IPS-NIHi7 (cell line): ENCODE results near the gene PKP4.

Experiments used
- DNase-seq: peaks from one replicate; pipeline ENCODE4 v3.0.0; 2012; ENCODE audit warnings: mixed read lengths; ENCODE audit errors: extremely low spot score

PKP4 gene

GRCh38 chr2:158583923-158584322, 127.2 kb downstream of the PKP4 start:
- DNase-seq = no peak

- DNase-seq = no peak
Observed at GRCh38 chr2:158586491-158586890, 129.7 kb downstream of the PKP4 start.

- DNase-seq = no peak
Observed at GRCh38 chr2:158589303-158589702, 132.6 kb downstream of the PKP4 start.

GRCh38 chr2:158598862-158599517, 142.2 kb downstream of the PKP4 start:
- DNase-seq = no peak

- no peak for DNase-seq
Observed at GRCh38 chr2:158599609-158600008, 142.9 kb downstream of the PKP4 start.

- DNase-seq = no peak
Observed at GRCh38 chr2:158600155-158600802, 143.5 kb downstream of the PKP4 start.

GRCh38 chr2:158602027-158602426, 145.3 kb downstream of the PKP4 start:
- no peak for DNase-seq

GRCh38 chr2:158603205-158603604, 146.5 kb downstream of the PKP4 start:
- no peak for DNase-seq

- DNase-seq = no peak
Observed at GRCh38 chr2:158603986-158604385, 147.2 kb downstream of the PKP4 start.

GRCh38 chr2:158610059-158610458, 153.3 kb downstream of the PKP4 start:
- no peak for DNase-seq

- DNase-seq = no peak
Observed at GRCh38 chr2:158616480-158617000, 159.8 kb downstream of the PKP4 start.

- DNase-seq = no peak
Observed at GRCh38 chr2:158618891-158619490, 162.2 kb downstream of the PKP4 start.

GRCh38 chr2:158619496-158619895, 162.7 kb downstream of the PKP4 start:
- DNase-seq = no peak

- no peak for DNase-seq
Observed at GRCh38 chr2:158620656-158621055, 163.9 kb downstream of the PKP4 start.

GRCh38 chr2:158624071-158624667, 167.4 kb downstream of the PKP4 start:
- DNase-seq = no peak

- DNase-seq = no peak
Observed at GRCh38 chr2:158624961-158625360, 168.2 kb downstream of the PKP4 start.

GRCh38 chr2:158629116-158629515, 172.4 kb downstream of the PKP4 start:
- no peak for DNase-seq

GRCh38 chr2:158633261-158633660, 176.5 kb downstream of the PKP4 start:
- no peak for DNase-seq

GRCh38 chr2:158634627-158635026, 177.9 kb downstream of the PKP4 start:
- no peak for DNase-seq

GRCh38 chr2:158635961-158636601, 179.3 kb downstream of the PKP4 start:
- DNase-seq = no peak

GRCh38 chr2:158637357-158637756, 180.6 kb downstream of the PKP4 start:
- no peak for DNase-seq

- DNase-seq = no peak
Observed at GRCh38 chr2:158644139-158644538, 187.4 kb downstream of the PKP4 start.
